Measurements from ENCODE around the gene ITFG1.
A peak's percentile ranks its signal among the peaks of the same experiment; 100 is the strongest.
"Not testable (repeated sequence)": the region's sequence is repeated elsewhere in the genome, so short reads cannot be mapped to it uniquely, and the experiment has no call there.

Gene ITFG1

DNA sequence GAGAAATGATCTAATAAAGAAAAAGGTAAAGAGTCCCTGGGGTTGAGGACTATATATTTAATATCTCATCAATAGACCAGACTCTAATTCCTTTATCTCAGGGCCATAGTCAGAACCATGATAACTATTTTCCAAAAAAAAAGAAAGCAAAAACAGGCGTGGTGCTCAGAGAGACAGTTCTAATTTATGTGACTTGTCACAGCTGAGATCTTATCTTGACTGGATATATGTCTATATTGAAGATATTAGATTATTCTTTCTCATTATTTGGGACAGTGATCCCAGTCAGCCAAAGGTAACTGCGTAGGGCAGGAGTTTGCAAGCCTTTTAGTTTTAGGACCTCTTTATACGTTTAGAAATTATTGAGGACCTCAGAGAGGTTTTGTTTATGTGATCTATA is 52.4 kb downstream of the ITFG1 start:
- no peak for DNase-seq

DNA sequence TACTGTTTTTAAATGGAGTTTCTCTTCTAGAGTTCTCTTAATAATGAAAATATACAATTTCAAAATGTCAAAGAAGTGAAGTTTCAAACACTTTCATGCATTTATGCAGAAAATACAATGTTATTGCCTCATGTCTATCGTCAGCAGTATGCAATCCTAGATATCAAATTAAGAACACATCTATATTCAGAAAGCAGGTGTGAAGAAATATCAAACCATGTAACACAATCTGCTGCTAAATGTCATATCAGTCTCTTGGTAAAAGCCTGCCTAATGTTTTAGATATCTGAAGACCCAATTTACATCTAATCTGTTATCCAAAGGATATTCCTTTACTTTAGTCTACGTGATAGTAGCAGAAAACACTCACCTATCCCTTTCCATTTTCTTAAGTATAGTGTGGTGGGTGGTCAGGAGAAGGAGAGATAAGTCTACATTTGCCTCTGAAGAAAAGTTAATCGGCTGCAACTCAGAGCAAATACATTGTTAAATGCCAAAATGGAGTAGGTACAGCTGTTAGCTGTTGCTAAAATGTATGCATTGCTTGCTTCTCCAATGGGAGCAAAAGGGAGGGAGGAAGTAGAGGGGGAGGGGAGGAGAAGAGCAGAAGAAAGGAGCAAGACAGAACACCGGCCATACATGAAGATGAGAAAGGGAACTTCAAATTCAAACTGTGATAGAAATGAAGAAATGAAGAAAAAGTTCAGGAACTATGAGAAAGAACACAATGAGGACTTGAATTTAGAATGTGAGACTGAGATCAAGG is 64.9 kb downstream of the ITFG1 start:
- no peak for DNase-seq

DNA sequence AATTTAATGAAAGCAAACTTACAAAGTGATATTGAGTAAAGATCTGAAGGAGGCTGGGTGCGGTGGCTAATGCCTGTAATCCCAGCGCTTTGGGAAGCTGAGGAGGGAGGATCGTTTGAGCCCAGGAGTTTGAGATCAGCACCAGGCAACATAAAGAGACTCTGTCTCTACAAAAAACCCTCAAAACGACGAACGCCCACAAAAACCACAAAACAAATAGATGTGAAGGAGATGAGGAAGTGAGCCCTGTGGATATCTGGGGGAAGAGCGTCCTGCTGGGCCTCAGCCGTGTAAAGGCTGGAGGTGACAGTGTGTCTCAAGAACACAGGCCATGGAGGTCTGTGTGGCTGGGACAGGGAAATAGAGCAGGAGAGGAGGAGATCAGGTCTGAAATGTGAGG is 68.8 kb downstream of the ITFG1 start:
- DNase-seq = peak in 1 of 2 donors; percentile 18

DNA sequence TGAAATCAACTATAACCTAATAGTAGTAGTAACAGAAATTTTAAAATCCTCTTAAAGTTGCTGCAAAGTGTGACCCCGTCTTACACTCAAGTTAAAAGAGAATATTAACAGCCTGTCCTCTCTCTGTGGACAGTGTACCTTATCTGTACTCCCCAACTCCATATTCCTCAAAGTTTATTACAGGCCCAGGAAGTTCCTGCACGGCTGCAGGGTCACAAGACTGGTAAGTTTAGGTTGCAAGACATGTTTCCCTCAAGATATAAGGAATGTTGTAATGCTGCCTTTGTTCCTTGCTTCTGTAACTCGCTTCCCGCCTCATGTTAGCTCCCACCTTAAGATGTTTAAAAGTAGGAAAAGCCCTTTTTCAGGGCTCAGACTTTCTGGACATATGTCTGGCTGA is 72.2 kb downstream of the ITFG1 start:
- DNase-seq = no peak

DNA sequence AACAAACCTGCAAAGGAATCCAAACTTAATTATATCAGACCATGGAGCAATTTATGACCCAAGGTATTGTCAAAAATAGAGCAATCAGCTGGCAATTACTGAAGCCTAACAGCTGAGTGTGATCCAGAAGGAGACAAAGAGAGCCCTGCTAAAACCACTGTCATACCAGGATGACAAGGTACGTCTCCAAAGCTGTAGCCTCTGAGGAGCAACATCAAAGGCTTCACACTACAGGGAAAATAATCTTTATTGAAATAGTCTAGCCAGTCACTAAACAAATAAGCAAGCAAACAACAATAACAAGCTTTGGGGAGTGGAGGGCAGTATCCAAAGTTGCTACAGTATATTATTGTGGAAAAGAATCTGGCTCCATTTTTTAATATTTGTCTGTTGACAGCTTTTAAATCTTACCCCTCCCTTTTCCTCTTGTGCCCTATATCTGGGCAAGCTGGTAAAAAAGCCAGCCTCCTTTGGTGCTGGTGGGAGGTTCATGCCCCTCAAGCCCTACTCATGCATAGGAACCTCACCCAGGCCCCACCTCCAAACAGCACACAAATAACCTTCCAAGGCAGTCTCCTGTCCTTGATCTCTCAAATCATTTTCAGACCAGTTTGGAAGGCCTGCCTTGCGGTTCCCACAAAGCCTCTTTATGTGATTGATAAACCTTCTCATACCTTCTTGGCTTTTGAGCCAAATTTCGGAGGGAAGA is 73.7 kb downstream of the ITFG1 start:
- DNase-seq = no peak

DNA sequence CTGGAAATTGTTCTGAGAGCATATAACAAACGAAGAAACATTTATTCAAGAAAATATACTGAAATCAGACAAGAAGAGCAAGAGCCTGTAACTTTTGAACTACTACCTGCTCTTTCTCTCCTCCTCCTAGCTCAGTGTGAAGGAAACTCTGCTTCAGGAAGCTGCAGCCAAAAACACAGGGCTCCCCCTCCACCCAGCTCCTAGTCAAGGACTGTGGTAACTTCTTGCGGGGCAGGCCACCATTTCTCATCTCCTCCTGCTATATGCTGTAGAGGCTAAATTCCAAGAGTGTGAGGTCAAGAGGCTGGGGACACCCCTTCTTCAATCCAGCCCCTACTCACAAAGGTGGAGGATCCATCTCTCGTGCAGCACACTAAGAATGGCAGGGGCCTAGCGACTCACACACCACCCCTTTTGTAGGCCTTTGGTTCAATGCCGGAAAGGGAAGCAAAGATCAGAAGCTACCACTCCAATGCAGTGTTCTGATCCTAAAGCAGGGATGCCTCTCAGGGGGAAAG is 74.6 kb downstream of the ITFG1 start:
- DNase-seq = no peak

DNA sequence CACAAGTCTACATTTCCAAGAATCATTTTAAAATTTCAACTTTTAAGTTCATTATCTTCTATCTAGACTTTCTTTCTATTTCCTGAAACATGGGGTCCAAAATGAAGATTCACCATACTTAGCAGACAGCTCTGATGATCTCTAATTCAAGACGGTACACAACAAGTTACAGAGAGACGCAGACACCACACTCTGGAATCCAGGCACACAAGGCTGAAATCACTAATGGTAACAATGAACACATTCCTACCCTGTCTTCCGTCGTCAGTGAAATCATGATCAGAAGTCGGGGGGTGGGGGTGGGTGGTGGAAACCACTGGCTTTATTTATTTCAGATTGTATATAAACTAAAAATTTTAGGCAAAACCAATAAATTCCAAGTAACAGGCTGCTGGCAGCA is 78.5 kb downstream of the ITFG1 start:
- DNase-seq = no peak

DNA sequence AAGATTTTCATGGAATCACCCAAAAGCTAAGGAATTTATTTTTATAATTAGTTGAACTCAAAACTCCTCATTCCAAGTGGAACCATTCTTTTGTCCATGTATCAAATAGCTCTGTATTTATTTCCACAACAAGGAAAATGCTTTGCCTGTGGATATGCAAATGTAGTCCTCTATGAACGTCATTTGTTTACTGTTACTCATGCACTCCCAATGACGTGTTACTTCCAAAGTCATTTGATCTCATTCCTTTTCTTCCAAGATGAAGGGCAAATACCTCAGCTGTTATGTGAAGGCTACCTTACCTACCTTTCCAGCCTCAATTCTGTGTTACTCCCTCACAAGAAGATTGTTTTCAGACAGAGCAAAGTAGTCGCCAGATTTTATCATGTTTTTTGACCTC is 83.7 kb downstream of the ITFG1 start:
- DNase-seq = no peak

DNA sequence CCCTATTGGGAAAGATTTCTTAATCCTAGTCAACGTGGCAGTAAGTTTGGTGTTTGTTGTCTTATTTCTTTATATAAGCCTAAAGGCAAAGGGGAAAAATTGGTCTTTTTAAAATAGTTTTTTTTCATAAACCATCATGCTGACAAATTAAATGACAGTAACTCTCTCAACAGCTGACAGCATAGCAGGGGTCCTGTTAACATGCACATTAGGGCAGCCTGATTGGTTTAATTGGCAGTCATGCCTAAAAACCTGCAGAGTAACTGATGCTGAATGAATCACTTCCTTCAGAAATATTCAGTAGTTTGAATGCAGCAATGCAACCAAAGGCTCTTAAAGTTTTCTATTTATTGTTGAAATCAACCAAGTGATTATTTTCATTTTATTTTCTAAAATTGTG is 85.4 kb downstream of the ITFG1 start:
- DNase-seq = no peak

DNA sequence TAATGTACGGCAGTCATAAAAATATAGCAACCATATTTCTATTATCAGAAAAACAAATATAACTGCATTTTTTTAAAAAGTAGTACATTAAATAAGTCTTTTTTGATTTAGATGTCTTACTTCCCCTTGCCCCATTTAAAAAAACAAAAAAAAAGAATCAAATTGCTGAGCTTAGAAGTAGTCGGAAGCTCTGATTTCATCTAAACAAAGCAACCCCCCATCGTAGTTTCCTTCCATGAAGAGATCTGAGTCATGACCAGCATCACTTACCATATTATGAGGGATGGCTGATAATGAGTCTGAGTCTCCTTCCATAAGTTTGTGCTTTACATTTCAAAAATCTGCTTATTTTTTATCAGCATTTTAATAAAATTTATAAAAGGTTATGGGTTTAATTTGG is 86.2 kb downstream of the ITFG1 start:
- no peak for DNase-seq

DNA sequence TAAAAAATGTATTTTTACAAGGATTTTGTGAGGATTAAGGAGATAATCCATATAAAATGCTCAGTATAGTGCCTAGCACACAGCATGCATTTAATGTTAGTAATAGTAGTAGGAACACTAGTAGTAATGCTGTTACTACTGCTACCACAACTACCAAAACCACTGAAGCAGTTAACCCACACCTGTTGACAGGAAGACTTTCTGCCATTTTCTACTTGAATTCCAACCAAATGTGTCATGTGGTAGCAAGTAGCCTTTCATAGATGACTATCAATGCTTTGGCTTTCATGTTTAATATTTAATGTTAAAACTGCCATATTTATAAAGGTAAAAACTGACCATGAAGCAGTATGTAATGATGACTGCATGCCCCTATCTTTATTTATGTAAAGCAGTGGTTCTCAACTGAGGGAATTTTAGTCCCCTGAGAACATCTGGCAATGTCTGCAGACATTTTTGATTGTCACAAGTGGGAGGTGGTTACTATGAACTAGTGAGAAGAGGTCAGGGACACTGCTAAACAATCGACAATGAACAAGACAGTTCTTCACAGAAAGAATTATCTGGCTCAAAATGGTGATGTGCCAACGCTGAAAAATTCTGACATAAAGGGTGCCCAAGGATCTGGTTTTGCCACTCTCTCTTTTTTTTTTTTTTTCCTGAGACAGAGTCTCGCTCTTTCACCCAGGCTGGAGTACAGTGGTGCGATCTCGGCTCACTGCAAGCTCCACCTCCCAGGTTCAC is 89.4 kb downstream of the ITFG1 start:
- no peak for DNase-seq

DNA sequence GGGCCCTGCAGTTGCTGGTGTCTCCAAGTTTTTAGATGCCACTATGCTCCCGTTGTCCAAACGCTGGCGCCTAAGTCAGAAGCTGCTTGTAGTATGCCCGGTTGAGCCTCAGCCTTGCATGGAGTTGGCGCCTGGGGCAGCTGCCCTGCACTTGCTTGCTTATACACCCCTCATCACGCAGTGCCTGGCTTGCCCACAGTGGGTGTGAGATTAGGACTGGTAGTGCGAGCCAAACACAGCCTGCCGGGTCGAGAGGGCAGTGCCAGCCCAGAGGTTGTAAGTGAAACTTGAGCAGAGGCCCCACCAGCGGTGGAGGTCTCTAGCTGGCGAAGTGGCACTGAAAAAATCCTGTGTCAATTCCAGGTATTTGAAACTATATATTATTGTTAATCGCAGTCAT is 90.3 kb downstream of the ITFG1 start:
- no peak for DNase-seq

DNA sequence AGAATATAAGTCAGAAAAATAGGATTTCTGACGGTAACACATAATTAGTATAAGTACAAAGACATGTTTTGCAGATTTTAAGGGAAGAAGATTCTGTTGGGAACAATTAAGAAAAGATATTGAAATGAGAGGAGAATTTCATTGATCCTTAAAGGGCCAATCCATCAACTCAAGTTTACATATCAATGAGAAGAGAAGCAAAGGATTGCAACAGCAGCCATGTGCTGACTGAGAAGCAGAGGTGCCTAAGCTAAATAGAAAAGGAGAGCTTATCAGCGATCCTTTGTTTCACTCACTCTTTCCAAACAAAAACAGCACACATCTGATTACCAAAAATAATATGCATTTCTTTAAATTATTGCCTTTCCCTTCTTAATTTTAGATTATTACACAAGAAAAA is 94.6 kb downstream of the ITFG1 start:
- DNase-seq = no peak

DNA sequence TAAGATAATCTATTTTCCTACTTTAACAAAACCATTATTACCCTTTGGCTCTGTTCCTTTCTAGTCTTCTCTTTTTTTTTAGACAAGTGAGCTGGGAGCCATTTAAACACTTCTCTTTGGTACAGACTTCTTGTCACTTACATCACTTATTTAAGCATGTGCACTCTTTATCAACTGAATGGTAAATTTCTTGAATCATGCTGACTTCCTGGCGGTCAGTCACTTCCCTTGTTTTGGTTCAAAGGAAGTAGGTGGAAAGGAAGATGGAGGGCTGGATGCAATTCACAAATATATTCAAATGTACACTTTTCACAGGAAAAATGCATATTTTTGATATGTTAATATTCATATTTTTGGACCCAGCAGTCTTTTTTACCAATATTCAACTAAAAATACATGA is 97.1 kb downstream of the ITFG1 start:
- DNase-seq = no peak

DNA sequence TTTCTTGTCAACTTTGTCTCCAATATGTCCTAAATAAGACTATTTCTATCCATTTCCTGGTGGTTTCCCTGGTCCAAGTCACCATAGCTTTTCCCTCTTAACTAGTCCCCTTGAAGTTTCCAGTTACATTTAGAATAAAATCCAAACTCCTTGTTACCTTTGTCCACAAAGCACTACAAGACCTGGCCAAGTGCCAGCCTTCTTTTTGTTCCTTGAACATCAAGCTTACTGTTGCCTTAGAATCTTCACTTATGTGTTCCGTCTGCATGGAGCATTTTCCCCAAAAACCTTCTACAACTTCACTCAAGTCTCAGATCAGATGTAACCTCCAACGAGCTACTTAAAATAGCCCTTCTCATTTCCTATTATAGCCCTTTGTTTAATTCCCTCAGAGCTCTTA is 101.4 kb downstream of the ITFG1 start:
- no peak for DNase-seq

DNA sequence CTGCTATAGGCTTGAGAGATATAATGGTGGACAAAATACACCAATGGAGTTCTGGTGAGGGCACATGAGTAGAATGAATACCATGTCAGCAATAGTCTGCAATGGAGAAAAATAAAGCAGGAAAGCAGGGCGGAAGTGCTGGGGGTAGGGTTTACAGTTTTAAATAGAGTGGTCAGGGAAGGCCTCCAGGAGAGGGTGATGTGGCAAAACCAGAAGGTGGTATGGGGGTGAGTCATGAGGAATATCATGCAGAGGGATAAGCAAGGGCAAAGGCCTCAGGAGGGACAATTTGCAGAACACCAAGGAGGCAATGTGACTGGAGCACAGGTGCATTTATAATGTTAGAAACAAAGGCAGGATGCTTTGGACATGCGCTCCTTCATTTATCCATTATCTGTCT is 102.0 kb downstream of the ITFG1 start:
- DNase-seq = no peak

DNA sequence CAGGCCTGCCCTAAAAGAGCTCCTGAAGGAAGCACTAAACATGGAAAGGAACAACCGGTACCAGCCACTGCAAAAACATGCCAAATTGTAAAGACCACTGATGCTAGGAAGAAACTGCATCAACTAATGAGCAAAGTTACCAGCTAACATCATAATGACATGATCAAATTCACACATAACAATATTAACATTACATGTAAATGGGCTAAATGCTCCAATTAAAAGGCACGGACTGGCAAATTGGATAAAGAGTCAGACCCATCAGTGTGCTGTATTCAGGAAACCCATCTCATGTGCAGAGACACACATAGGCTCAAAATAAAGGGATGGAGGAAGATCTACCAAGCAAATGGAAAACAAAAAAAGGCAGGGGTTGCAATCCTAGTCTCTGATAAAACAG is 111.8 kb downstream of the ITFG1 start:
- DNase-seq = not testable (repeated sequence)

DNA sequence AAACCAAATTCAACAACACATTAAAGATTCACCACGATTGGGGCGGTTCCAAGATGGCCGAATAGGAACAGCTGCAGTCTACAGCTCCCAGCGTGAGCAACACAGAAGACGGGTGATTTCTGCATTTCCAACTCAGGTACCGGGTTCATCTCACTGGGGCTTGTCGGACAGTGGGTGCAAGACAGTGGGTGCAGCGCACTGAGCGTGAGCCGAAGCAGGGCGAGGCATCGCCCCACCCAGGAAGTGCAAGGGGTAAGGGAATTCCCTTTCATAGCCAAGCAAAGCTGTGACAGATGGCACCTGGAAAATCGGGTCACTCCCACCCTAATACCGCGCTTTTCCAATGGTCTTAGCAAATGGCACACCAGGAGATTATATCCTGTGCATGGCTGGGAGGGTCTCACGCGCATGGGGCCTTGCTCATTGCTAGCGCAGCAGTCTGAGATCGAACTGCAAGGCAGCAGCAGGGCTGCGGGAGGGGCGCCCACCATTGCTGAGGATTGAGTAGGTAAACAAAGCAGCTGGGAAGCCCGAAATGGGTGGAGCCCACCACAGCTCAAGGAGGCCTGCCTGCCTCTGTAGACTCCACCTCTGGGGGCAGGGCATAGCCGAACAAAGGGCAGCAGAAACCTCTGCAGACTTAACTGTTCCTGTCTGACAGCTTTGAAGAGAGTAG is 113.7 kb downstream of the ITFG1 start:
- DNase-seq = not testable (repeated sequence)

DNA sequence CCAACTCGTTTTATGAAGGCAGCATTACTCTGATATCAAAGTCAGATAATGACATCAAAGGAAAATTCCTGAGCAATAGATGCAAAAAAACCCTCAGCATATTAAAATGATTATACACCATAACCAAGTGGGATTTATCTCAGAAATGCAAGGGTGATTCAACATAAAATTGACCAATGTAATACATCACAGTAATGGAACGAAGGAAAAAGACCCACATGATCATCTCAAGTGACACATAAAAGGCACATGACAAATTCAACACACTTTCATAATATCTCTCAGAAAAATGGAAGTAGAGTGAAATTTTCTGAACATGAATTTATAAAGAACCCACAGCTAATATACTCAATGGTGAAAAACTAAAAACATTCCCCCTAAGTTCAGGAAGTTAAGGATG is 118.8 kb downstream of the ITFG1 start:
- no peak for DNase-seq

DNA sequence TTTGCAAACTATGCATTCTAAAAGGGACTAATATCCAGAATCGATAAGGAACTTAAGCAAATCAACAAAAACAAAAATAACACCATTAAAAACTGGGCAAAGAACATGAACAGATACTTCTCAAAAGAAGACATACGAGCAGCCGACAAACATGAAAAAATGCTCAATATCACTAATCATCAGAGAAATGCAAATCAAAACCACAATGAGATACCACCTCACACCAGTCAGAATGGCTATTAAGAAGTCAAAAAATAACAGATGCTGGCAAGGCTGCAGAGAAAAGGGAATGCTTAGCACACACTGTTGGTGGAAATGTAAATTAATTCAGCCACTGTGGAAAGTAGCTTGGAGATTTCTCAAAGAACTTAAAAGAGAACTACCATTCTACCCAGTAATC is 130.3 kb downstream of the ITFG1 start:
- not testable (repeated sequence) for DNase-seq

DNA sequence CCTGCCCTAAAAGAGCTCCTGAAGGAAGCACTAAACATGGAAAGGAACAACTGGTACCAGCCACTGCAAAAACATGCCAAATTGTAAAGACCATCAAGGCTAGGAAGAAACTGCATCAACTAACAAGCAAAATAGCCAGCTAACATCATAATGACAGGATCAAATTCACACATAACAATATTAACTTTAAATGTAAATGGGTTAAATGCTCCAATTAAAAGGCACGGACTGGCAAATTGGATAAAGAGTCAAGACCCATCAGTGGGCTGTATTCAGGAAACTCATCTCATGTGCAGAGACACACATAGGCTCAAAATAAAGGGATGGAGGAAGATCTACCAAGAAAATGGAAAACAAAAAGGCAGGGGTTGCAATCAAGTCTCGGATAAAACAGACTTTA is 136.6 kb downstream of the ITFG1 start:
- DNase-seq = not testable (repeated sequence)

DNA sequence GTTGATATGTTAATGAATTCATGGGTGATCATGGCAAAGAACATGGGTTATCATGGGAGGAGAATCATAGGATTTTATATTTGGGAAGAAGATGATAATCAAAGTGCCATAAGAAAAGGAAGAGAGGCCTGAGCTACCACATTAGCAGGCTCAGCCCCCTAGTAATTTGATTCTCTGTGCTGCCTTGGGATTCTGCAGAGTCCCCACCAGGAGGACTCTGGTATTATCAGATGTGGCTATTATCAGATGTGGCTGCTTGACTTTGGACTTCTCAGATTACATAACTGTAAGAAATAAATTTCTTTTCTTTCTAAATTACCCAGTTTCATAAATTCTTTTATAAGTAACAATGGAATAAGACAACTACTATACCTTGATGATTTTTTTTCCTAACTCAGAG is 137.6 kb downstream of the ITFG1 start:
- DNase-seq = no peak

Measured in CD4-positive, alpha-beta T cell treated with Interferon alpha-2 for 1 hour (primary cell).